ENCODE results near the gene MAPK8. TPM values are rescaled to one million over a fixed set of nuclear protein-coding genes. Genes with fewer than 3 reads are reported as not detected.

Gene MAPK8
- 19.4 and 24.0 TPM in 2 replicates for total RNA-seq

GRCh38 chr10:48306265-48306869 lies at the start of gene MAPK8:
MAPK8 (plus strand) TSS chr10:48306677; CDS start chr10:48401661, 94,984 bp downstream.

GRCh38 chr10:48274636-48275035 lies 31.8 kb upstream of the MAPK8 start, which contains the start of gene FRMPD2:
FRMPD2 (minus strand) TSS chr10:48274696; CDS start chr10:48274567, 129 bp downstream.

Other genes with a start within 250 kb of the MAPK8 start
- gene FRMPD2, start 32.0 kb upstream of the MAPK8 start, total RNA-seq = under 0.01 TPM in 1 of 2 replicates, not detected in the other

Measured in bronchial smooth muscle cell (primary cell).